8988T (cell line): ENCODE data around the gene GOLIM4.

Experiments used
- DNase-seq: peaks from one replicate; pipeline ENCODE4 v3.0.0; 2011

Gene GOLIM4

DNA sequence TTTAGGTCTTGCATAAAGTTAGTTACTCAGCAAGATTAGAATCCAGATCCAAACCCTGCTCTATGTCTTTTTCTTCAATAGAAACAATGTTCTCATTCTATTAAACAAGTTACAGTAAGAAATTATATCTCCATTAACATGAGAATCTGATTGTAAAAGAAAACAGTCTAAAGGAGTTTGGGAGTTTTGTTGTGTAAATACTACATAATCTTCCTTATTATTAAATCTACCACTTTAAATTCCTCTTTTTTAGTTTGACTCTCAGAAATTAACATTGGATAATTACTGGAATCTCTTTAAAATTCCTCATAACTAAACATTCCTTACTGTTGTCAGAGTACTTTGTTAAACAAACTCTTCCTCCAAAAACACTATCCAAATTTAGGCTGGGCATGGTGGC lies 1.7 kb upstream of the GOLIM4 start:
- DNase-seq: no peak

DNA sequence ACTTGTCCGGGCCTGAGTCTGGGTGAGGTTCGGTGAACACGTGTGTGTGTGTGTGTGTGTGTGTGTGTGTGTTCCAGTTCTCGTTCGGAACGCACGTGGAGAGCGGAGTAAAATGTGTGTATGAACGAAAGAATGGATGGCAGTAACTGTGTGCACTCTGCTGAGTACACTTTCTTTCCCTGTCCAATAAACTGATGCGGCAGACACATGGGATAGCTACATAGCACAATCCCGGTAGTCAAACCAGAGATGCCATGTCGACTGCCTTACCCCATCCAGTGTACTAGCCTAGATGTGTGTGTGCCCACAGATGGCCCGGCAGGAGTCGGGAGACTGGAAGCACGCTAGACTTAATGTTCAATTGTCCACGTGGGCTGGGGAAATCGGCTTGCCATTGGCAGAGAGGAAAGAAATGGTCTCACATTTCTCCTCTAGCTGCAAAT lies 507 bp upstream of the GOLIM4 start:
- DNase-seq: peak; percentile 39

DNA sequence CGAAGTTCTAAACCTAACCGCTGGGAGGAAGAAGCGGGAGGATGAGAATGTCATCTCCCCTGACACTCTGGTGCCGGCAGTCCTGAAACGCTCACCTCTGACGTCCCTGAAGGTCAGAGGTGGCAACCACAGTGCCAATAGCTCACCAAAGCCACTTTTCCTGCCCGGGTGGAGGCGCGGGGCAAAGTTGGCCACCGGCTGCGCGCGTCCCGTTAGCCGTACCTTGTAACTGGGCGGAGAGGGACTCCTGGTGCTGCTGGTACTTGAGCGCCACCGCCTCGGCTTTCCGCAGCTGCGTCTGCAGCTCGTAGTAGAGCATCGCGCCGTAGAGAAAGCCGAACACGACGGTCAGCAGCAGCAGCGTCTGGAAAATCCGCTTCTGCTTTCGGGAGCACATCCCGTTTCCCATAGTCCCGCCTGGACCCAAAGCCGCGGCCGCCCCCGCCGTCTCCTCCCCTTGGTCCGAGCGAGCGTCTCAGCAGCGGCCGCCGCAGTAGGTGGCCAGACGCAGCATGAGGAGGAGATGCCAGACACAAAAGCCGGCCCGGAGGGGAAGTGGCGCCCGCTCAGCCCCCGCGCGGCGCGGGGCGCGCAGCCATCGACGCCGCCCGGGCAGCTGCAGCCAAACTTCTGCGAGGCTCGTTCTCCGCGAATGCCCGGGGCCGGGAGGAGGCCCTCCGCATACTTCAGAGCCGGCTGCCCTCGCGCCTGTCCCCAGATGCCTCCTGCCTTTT lies 680 bp downstream of the GOLIM4 start:
- DNase-seq: peak; percentile 32

DNA sequence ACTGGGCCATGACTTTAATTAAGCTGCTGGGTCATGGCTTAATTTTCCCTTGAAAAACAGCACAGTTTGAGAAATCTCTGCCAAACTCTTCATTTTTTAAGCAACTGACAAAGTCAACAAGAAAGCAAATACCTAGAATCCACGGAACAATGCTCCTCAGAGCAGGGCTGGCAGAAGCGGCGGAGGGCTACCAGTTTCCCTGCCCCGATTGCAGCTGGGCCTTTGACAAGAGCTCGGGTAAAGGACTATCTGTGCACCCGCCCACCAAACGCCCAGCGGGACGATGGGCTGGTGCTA lies 1.2 kb downstream of the GOLIM4 start:
- no peak for DNase-seq

DNA sequence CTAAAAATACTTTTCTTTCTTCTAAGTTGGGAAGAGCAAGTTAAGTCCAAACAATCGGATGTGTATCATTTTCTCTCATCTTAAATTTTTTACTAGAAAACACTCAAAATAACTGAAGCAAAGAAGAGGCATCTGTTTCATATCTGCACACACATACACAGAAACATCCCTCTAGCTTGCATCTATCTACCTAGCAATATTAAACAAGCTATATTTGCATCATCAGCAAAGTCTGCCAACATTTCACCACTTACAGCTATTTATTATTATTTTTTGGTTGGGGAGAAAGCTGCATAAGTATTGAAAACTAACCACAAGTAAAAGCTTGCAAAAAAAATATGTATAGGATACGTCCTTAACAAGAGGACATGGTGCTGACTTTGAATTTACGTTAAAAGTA lies 1.9 kb downstream of the GOLIM4 start:
- no peak for DNase-seq

DNA sequence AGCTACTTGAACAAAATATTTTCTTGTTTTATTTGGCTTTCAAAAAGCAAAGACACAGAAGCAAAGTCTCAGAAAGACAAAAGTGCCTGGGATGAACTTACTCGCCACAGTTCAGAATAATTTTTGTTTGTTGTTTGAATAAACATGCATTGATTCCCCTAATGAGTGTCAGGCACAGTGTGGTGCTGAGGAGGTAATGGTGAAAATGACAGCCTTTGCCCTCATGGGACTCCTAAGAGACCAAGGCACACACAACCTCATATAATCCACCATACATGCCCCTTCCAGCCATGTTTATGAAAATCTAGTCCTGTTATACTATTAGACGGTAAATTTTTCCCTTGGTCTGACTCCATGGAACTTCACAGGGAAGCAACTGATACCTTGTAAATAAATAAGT lies 2.5 kb downstream of the GOLIM4 start:
- no peak for DNase-seq

DNA sequence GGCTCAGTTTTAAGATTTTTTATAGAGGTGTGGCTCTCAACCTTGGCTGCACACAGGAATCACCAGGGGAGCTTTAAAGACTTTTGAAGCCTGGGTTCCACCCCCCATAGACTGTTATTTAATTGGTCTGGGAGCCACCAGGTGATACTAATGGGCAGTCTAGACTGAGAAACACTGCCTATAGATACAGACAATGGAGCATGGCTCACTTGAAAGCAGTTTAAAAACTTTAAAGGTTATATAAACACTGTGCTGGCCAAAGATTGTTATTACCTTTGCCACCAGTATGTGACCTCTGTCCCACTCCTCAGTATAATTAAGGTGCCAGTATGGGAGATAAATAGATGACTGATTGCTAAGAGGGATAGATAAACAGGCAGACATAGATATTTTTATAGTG lies 3.8 kb downstream of the GOLIM4 start:
- no peak for DNase-seq

DNA sequence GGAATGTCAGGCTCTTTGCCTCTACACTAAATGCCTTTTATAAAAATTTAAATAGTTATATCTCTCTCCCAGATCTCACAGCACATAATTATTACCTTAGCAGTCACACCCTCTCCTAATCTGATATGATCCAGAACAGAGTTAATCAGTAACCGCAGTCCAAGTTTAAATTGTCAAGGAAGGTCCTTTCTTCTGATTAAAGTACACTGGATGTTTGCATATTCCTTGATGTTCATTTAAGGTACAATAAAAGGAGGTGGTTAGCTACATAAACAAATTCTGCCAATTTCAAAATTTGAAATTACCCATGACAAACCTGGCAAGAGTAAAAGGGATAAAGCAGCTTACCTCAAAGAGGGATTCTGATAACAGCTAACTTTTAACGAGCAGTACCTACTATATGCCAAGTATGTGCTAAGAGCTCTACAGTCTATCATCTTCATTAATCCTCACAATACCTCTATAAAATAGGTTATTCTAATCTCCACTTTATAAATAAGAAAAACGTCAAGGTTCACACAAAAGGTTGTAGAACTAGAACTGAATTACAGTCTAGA lies 4.3 kb downstream of the GOLIM4 start:
- no peak for DNase-seq

DNA sequence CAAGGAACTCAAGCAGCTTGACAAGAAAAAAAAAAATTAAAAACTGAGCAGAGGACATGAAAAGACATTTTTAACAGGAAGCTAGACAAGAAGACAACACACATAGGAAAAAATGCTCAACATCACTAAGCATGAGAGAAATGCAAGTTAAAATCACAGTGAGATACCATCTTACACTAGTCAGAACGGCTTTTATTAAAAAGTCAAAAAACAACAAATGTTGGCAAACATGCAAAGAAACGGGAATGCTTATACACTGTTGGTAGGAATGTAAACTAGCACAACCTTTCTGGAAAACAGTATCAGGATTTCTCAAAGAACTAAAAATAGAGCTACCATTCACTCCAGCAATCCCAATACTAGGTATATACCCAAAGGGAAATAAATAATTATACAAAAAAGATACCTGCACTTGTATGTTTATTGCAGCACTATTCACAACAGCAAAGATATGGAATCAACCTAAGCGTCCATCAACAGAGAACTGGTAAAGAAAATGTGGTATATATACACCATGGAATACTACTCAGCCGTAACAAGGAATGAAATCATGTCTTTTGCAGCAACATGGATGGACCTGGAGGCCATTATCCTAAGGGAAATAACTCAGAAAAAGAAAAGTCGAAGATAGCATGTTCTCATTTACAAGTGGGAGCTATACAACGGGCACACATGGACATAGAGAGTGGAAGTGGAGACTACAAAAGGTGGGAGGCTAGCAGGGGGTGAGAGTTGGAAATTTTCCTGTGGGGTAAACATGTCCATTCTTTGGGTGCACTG lies 5.2 kb downstream of the GOLIM4 start:
- DNase-seq: no peak

DNA sequence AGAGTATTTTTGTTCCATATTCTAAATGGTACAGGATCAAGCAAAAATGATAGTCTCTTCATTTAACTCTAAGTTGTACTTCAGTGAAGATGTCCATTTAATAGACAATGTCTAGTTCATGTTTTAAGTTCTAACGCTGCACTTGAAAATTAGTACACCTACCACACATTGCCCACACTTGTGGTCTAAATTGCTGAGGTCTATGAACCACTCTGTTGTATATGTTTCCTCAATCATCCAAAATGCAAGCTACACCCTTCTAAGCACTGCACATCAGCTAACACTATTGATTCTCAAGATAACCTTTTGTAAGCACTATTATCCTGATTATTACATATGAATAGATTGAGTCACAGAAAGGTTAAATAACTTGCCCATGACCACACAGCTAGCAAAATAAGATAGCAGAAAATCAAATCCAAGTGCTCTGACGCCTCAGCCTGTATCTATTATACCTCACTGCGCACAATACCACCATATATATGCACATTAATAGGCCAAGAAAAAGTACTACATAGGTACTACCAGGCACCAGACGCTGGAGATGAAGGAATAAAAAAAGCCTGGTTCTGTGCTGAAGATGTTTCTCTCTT lies 6.4 kb downstream of the GOLIM4 start:
- DNase-seq: no peak

DNA sequence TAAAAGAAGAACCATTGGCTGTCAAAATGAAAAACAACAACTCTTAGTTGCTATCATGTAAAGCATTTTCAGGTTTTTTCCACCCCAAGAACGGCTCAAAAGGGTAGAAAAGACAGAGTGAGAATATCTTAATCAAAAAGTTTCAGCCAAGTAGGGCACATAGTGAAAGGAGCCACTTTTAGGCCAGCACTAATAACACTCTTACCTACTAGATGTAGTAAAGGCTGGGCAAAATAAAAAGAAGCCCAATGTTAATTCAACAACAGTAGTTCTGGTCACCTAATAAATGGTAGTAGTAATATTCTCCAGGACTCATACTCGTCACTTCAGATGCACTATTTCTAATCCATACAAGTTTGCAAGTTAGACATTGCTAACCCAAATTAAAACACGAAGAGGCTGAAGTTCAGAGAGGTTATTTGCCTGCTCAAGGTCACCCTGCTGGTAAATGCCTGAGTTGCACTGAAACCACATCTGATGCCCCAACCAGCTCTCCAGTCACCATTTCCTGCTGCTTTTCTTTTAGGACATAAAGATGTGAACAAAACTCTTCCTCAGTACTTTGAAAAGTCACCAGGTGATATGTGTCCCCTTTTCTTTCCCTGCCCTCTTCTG lies 7.5 kb downstream of the GOLIM4 start:
- no peak for DNase-seq

DNA sequence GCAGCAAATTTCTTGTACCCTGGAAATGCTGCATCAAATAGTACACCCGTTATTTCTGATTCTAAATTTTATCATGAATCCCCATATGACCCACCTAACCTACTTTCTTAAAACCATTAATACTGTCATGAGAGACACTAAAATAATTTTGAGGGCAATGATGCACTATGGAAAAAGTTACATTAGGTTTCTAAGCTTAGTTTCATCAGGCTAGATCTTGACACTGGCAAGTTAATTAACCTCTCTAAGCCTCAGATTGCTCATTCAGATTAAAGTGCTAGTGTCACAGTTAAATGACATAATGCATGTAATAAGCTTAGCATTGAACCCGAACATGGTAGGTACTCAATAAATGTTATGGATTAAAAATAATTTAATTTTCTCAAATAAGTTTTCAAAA lies 8.2 kb downstream of the GOLIM4 start:
- no peak for DNase-seq

DNA sequence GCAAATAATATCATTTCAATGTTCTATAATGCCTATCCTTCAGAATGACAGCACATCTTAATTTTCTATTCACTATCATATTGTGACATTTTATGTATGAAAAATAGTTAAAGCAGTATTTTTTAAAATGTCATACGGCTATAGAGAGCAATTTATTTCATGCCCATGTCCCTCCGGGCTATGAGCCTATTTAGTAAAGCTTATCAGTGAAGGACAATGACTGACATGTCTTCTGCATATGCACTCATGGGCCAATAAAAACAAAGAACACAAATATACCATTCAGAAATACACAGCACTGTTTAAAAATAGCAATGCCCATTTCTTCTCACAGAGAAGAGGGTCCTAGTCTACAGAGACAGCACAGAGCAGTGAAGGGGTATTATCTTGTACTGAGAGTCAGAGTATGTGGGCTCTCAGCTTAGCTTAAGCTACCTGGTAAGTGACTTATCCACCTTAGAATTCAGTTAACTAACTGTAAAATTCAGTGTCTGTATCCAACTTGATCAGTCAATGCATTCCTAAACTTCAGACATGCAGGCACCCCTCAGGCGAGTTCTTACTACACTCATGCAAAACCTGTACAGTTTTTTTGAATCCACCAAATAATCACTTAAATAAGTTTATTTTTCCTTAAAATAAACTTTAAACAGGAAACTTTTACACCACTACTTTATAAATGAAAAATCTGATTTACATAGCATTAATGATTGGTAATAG lies 9.0 kb downstream of the GOLIM4 start:
- DNase-seq: no peak

DNA sequence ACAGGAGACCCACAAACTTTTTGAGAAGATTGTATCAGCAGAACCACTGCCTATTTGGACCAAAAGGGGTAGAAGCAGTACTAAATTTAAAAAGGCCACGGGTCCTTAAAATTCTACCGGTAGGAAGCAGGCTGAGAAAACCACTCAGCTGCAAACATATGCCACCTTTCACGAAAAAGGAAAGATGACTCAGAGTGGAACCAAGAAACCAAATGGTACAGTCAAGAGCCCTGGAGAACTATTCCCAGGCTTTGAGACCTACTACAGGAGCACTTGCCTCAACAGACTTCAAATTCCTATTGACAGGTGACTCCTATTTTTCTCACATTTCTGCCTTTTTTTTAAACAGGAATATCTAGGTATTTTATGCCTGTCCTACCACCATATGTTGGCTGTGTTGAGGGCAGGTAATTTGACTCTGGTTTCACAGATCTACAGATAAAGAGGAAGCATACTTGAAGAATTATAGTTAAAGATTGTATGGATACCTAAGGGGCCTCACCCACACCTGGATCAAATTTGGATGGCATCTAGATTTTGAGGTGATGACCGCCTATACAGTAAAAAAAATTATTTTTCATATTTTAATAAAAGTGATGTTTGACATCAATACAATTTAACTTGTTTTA lies 10.1 kb downstream of the GOLIM4 start:
- no peak for DNase-seq

DNA sequence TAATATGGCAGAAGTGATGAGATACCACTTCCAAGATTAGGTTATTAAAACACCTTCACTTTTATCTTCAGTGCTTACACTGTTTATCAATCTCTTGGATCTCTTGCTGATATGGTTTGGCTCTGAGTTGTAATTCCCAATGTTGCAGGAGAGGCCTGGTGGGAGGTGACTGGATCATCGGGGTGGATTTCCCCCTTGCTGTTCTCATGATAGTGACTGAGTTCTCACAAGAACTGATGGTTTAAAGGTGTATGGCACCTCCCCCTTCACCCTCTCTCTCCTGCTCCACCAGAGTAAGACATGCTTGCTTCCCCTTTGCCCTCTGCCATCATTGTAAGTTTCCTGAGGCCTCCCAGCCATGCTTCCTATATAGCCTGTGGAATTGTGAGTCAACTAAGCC lies 11.8 kb downstream of the GOLIM4 start:
- no peak for DNase-seq

DNA sequence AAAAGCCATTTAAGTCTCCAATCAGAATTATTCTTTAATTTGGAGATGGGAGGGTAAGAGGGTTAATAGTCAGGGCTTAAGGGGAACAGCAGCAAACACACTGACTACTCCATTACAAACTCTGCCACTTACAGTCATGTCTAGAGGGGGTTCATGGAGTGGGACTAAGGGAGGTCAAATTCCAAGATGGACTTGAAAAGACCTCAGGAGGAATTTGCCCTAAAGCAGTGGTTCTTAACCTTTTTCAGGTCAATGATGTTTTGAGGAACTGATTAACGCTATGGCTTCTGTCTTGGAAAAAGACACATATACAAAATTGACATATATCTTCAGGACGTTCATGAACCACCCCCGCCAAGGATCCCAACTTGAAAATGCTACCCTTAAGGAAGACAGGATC lies 13.9 kb downstream of the GOLIM4 start:
- no peak for DNase-seq

DNA sequence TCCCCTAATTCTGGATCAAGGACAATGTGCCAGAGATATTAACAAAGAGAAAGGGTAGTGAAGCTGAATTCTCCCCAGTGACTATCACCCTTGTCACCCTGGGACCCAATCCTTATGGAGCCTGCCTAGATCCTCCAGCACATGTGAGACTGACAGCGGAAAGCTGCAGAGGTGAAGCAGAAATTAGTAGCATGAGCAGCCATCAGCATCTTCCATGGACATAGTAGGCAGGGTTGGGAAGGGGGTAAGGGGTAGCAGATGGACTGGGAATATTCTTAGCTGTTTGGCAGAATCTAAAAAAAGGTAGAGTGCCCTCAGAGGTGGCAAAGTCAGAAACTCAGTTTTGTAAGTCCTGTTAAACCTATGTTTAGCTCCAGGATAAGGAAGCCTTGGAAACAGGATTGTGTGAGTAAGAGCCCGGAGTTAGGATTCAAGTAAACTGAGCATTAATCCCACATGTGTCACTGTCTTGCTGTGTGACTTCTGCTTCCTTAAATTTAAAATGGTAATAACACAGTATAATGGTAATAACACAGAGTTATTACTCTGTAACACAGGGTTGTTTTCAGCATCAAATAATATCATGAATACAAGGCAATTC lies 14.5 kb downstream of the GOLIM4 start:
- no peak for DNase-seq

DNA sequence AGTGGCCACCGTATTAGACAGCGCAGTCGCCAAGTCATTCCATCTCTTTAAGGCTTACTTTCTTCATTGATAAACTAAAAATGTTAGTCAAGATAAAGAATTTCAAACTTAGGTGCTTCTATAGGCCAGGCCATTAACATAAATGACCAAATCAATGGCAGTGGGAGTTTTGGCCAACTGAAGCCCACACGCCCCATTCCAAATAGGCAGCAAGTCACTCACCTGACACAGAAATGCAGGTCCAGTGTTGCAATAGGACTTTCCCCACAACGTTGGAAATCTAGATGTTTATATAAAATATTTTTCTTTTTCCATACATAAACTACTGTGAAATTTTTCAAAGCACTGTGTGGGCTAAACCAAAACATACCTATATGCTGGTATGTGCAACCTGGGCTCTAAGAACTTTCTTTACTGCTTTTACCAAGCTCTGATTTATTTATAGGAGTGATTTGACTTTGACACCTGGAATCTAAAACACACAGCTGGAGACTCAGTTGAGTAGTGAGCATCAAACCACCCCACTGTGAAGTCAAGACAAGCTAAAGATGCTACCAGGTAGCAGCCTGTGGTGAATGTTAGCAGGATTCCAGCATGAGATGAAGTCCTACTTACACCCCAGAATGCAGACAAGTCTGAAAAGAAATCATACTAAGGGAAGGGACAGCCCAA lies 15.1 kb downstream of the GOLIM4 start:
- DNase-seq: no peak

DNA sequence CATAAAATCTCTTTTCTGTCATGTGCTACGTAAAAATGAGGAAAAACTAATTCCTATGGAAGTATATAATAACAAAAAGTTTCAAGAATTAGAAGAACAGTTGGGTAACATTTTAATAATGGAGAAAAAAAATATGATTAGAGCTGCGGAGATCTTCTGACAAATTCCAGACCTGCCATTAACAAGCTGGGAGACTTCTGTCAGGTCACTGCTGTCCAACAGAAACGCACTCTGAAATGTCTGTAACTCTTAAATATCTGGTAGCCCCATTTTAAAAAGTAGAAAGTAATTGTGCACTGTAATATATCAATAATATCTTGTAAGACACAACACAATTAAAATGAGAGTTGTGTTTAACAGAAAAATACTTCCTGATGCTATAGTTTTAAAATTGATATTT lies 15.7 kb downstream of the GOLIM4 start:
- DNase-seq: no peak

DNA sequence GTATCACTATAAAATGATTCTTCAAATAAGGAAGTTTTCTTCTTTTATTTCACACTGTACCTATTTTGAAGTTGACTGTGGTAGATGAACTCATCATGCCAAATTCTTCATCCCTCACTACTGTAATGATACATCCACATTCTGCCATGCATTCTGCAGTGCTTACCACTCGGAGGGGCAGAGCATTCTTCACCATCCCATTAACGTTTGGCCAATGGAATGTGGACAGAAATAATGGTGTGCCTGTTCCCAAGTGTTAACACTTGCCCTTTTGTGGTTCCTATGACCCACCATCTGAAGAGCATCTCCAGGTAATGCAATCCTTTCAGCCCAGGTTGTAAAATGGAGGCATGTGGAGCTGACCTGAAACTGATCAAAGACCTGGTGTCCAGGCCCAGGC lies 18.6 kb downstream of the GOLIM4 start:
- no peak for DNase-seq

DNA sequence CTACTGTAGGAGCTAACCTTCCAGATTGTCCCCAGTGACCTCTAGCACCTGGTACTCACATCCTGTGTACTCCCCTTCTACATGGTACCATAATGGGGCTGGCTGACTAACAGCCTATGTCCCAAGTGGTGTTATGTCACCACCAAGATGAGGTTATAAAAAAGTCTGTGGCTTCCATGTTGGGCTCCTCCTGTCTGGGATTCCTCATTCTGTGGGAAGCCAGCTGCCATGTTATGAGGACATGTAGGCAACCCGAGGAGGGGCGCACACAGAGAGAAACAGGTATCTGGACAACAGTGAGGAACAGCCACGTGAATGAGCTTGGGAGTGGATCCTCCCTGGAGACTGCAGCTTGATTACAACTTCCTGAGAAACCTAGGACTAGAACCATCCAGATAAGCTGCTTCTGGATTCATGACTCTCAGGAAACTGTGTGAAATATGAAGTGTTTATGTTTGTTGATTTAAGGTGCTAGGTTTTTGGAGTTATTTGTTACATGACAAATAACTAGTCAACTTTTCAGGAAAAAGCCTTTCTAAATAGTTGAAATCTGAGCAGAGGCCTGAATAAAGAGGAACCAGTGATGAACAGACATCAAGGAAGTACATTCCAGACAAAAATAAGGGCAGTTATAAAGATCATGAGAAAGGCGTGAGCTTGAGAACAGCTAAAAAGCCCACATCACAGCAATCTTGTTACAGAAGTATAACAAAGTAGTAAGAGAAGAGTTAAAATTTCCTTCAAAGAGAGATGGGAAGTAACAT lies 21.7 kb downstream of the GOLIM4 start:
- DNase-seq: no peak
